ENCODE measurements around the gene TLR8.

TLR8 gene

GRCh38 chrX:12872741-12873140, 33.7 kb upstream of the TLR8 start:
- DNase-seq (ENCODE audit: low read depth, low spot score) = no peak
- H3K4me3 ChIP-seq (ENCODE audit: low read depth, low read length) = no peak overlapping the region
- in situ Hi-C loops (cut with HindIII; ENCODE audit: low sequenced_read_pairs) = no loop called here
- no peak for TF ChIP-seq CTCF (IDR thresholded peaks at IDR 0.05; ENCODE audit: low read depth, low read length)

- no peak for DNase-seq (ENCODE audit: low read depth, low spot score)
- in situ Hi-C loops (cut with HindIII; ENCODE audit: low sequenced_read_pairs) = no loop called here
- no peak for TF ChIP-seq CTCF (IDR thresholded peaks at IDR 0.05; ENCODE audit: low read depth, low read length)
- H3K4me3 ChIP-seq (ENCODE audit: low read depth, low read length) = no peak overlapping the region
These were observed 31.8 kb upstream of the TLR8 start for GRCh38 chrX:12874581-12874980.

GRCh38 chrX:12877386-12877785, 29.0 kb upstream of the TLR8 start:
- no peak overlapping the region for H3K4me3 ChIP-seq (ENCODE audit: low read depth, low read length)
- in situ Hi-C loops (cut with HindIII; ENCODE audit: low sequenced_read_pairs) = no loop called here
- no peak for DNase-seq (ENCODE audit: low read depth, low spot score)
- TF ChIP-seq CTCF (IDR thresholded peaks at IDR 0.05; ENCODE audit: low read depth, low read length) = no peak

GRCh38 chrX:12878536-12878935, 27.9 kb upstream of the TLR8 start:
- TF ChIP-seq CTCF (IDR thresholded peaks at IDR 0.05; ENCODE audit: low read depth, low read length) = no peak

GRCh38 chrX:12881914-12882313, 24.5 kb upstream of the TLR8 start:
- in situ Hi-C loops (cut with HindIII; ENCODE audit: low sequenced_read_pairs) = no loop called here
- no peak overlapping the region for H3K4me3 ChIP-seq (ENCODE audit: low read depth, low read length)
- no peak for DNase-seq (ENCODE audit: low read depth, low spot score)
- TF ChIP-seq CTCF (IDR thresholded peaks at IDR 0.05; ENCODE audit: low read depth, low read length) = no peak

More at GRCh38 chrX:12878536-12878935, 27.9 kb upstream of the TLR8 start:
- in situ Hi-C loops (cut with HindIII; ENCODE audit: low sequenced_read_pairs) = no loop called here
- DNase-seq (ENCODE audit: low read depth, low spot score) = no peak
- H3K4me3 ChIP-seq (ENCODE audit: low read depth, low read length) = no peak overlapping the region

GRCh38 chrX:12885508-12885907, 20.9 kb upstream of the TLR8 start:
- no peak for TF ChIP-seq CTCF (IDR thresholded peaks at IDR 0.05; ENCODE audit: low read depth, low read length)
- no peak overlapping the region for H3K4me3 ChIP-seq (ENCODE audit: low read depth, low read length)
- DNase-seq (ENCODE audit: low read depth, low spot score) = no peak
- in situ Hi-C loops (cut with HindIII; ENCODE audit: low sequenced_read_pairs) = no loop called here

GRCh38 chrX:12886545-12886944, 19.9 kb upstream of the TLR8 start:
- H3K4me3 ChIP-seq (ENCODE audit: low read depth, low read length) = no peak overlapping the region
- in situ Hi-C loops (cut with HindIII; ENCODE audit: low sequenced_read_pairs) = no loop called here
- TF ChIP-seq CTCF (IDR thresholded peaks at IDR 0.05; ENCODE audit: low read depth, low read length) = no peak
- DNase-seq (ENCODE audit: low read depth, low spot score) = no peak

Measured in astrocyte of the spinal cord (primary cell).